ENCODE data around the gene KIF3C. TPM values are rescaled to one million over a fixed set of nuclear protein-coding genes. Genes with fewer than 3 reads are reported as not detected.

Gene KIF3C
- total RNA-seq, 1 experiment from 2014 or later = 9.3 TPM

DNA sequence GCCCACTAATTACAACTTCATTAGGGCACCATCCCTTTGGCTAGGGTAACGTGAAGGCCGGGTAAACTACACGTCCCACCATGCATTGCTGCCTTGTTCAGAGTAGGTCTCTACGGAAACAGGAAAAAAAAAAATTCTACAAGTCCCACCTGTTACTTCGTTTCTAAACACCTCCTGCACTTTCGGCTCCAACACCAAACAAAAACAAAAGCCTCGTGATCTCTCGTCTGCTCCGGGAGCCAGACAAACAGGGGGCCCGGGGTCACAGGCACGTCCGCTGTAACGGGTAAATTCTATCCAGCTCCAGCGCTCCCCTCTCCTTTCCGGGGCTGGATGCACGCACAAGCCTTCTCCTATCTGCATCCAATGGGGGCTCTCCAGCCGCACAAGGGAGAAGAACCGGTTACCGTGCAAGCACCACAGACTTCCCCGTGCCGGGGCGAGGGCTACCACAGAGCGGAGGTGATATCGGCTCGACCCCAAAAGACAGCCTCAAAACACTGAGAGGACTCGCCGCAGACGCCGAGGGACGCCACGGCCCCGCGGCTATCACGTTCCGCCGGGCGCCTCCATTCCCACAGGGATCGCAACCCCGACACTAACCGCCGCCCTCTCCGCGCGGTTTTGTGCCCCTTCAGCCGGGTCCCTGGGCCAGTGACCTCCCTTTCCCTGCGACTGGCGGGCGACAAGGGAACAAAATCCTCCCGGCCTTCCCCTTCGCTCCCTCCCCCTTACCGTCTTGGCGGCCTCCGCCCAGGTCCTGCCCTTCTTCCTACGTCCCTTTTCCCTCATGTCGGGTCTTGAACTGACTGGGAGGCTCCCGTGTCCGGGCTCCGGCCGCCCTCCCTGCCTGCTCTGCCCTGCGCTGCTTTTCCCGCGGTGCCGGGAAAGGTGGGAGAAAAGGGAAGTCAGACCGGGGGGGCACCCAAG is 104.6 kb downstream of the KIF3C start:
- peak; percentile 71 for DNase-seq (ENCODE audit: low read depth)

Other genes starting within 250 kb of the KIF3C start
- gene ASXL2, start 104.0 kb downstream of the KIF3C start, total RNA-seq (2014; rRNA removed) = 8.7 and 13.7 TPM in 2 replicates
- gene RAB10, start 51.6 kb upstream of the KIF3C start, total RNA-seq (2014; rRNA removed) = 124 and 143 TPM in 2 replicates
- gene GAREM2, start 190.6 kb upstream of the KIF3C start, total RNA-seq (2014; rRNA removed) = 1.2 and 1.3 TPM in 2 replicates